Measurements from ENCODE around the gene FHAD1. TPM values are rescaled to one million over a fixed set of nuclear protein-coding genes. Genes with fewer than 3 reads are reported as not detected.

The FHAD1 gene
- total RNA-seq = 1 to 10 TPM in 5 of 8 experiments, under 1 TPM in 3; 0.38 to 3.1 (median 1.6) TPM

DNA sequence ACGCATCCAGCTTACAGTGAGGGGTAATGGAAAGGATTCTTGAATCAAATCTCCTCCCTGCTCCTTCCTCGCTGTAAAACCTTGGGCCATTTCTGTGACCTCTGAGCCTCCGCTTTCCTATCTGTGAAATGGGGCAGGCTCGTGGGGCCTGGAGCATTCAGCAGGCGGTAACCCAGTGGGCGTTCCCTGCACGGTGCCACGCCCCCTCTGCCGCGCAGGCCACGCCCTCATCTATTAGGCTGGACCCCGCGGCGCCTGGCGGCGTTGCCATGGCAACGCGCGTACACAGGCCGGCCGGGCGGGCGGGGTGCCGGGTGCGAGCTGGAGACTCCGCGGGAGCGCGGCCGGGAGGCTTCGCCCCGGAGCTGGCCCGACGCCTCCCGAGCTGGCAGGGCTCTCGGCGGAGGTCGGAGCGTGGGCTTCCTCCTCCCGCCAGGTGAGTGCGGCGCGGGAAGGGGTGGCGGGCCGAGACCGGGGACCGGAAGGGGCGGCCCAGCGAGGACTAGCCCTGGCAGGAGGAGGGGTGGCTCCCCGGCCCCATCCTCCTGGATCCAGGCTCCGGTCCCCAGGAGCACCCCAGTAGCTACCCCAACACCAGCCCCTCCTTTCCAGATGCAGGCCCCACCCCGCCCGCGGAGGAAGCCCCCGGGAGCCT is at the start of gene FHAD1:
Gene FHAD1 (plus strand): TSS at position 264 of the 655 bp plus-strand sequence. CDS start 4,562 bp downstream, outside the sequence.
- Histone ChIP-seq H3K4me1 (replicated peaks in 1 of 2) (no peaks in the 10 kb centered on the region), H3K27ac (no peak within 1 kb of the TSS), H3K4me3 (peak within 1 kb of the TSS; percentile 24 to 45 (median 35))
- ATAC-seq (replicated peaks in 6 of 8) = peak; percentile 63 to 98 (median 95)
- in situ Hi-C loops (cut with MboI; ENCODE audit: low pct_unique_long_range_greater_than_20kb in 2 of 9, low sequenced_read_pairs in 9 of 9, unreplicated experiment in 9 of 9) = no loop called here
- WGBS, 10 experiments = 6 to 100% (median 40%) methylated on average over 1 to 19 of the region's 55 CpGs; no CpG with 5 or more reads in 4 of the 10 experiments

DNA sequence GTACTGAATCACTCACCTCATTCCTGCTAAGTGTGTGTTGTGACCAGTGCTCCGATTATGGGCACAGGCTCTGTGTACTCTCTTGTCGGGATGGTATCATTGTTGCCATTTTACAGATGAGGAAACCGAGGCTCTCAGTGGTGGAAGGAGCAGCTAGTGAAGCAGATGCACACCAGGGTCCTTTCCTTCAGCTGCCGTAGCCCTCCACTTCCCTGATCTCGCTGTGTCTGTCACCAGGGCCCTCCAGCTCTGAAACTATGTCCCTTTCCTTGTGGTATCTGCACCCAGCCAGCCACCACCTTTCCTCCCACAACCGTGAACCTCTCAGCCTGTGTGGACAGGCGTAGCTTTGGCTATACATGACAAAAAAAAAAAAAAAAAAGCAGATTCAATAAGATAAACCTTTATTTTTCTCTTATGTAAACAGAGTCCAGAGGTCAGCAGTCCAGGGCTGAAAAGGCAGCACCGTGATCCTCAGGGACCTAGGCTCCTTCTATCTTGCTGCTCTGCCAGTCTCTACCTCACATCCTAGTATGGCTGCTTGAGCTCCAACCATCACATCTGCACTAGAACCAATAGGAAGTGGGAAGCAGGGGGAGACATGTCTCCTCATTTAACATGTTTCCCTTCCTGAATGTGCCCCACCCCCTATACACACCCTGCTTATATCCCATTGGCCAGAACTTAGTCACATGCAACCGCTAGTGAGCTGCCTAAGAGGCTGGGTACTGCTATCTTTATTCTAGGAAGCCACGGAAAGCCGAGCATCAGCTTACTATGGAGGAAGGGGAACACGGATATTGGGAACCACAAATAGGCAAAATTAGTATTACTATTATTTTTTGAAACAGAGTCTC is 49.2 kb upstream of the FHAD1 start:
- Histone ChIP-seq H3K4me1 (replicated peaks in 1 of 2) (peaks cover 0 to 2% of the 10 kb centered on the region in 2 donors), H3K27ac (no peak overlapping the region), H3K4me3 (no peak overlapping the region)
- no peak for ATAC-seq (replicated peaks in 6 of 8)
- in situ Hi-C loops (cut with MboI; ENCODE audit: low pct_unique_long_range_greater_than_20kb in 2 of 9, low sequenced_read_pairs in 9 of 9, unreplicated experiment in 9 of 9) = no loop called here
- 80 to 100% (median 91%) methylated on average over 1 to 11 of the region's 12 CpGs; no CpG with 5 or more reads in 1 of the 10 experiments for WGBS, 10 experiments

DNA sequence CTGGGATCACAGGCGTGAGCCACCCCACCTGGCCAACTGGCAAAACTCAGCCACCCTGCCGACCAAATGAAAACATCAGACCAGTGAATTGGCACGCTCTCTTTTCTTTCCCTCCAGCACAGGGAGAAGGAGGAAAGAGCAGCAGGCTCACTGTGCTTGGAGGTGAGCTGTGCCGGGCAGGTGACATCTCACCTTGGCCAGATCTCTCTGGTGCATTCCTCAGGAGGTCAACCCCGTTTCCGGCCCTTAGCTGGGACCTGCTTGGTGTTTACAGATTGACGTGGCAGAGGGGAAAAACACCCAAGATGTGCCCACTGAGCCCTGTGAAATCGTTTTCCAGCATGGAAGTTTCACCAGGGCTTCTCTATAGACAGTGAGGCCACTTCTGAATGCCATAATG is 48.3 kb upstream of the FHAD1 start:
- Histone ChIP-seq H3K27ac (no peak overlapping the region), H3K4me3 (no peak overlapping the region), H3K4me1 (replicated peaks in 1 of 2) (peaks cover 0 to 2% of the 10 kb centered on the region in 2 donors)
- ATAC-seq (replicated peaks in 6 of 8) = no peak
- WGBS, 10 experiments = 82 to 100% (median 94%) methylated on average over 1 to 6 of the region's 8 CpGs; no CpG with 5 or more reads in 5 of the 10 experiments
- in situ Hi-C loops (cut with MboI; ENCODE audit: low pct_unique_long_range_greater_than_20kb in 2 of 9, low sequenced_read_pairs in 9 of 9, unreplicated experiment in 9 of 9) = no loop called here

DNA sequence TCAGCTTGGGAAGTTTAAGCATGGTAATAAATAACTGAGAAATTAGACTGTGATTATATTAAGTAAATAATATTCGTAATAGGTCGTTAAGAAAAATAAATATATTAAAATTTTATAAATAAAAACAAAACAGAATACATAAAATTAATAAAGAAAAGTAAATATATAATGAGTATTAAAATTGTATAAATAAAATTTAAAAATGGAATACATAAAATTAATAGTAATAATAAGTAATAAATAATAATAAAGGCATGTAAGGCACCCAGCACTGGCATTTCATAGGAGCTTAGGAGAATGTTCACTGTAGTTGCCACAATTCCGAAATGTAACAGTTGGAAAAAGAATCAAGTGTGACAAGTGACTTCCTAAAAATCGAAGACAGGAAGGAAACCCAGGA is 45.8 kb upstream of the FHAD1 start:
- H3K4me3 ChIP-seq = no peak overlapping the region
- no peak overlapping the region for H3K27ac ChIP-seq
- no peak for ATAC-seq (replicated peaks in 6 of 8)
- in situ Hi-C loops (cut with MboI; ENCODE audit: low pct_unique_long_range_greater_than_20kb in 2 of 9, low sequenced_read_pairs in 9 of 9, unreplicated experiment in 9 of 9) = no loop called here
- 82 to 98% (median 88%) methylated on average over 4 of the region's 4 CpGs for WGBS, 10 experiments
- H3K4me1 ChIP-seq (replicated peaks in 1 of 2) = peaks cover under 1 to 3% of the 10 kb centered on the region in 2 donors

DNA sequence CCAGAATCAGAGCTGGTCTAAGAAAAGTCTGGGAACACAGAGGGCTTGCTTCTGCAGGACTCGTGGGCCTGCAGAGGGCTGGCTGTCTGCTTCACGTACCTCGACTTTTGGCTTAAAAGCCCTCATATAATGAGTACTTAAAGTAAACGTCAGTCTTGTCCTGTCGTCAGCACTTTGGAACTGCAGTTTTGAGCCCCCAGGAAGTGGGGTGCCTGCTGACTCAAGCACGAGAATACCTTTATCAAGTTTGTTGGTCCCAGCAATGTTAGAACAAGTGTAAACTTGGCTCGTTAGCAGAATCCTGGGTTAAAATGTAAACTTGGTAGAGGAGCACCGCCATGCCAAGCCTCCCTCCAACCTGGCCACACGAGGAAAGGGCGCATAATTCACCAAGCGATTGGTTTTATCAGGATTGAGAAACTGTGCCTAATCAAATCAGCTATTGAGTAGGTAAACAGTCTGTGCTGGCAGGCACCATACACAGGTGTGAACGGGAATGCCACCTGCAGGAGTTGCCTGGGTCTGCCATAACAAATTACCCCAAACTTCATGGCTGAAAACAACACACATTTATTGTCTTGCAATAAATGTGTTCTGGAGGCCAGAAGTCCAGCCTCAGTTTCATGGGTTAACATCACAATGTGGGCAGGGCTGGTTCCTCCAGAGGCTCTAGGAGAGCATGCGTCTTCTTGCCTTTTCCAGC is 45.0 kb upstream of the FHAD1 start:
- ATAC-seq (replicated peaks in 6 of 8) = no peak
- no peak overlapping the region for H3K4me3 ChIP-seq
- in situ Hi-C loops (cut with MboI; ENCODE audit: low pct_unique_long_range_greater_than_20kb in 2 of 9, low sequenced_read_pairs in 9 of 9, unreplicated experiment in 9 of 9) = no loop called here
- peaks cover 8 to 11% of the 10 kb centered on the region in 2 donors for H3K4me1 ChIP-seq (replicated peaks in 1 of 2)
- H3K27ac ChIP-seq = no peak overlapping the region
- whole genome bisulfite sequencing, 10 experiments = 72 to 100% (median 80%) methylated on average over 1 to 13 of the region's 13 CpGs; no CpG with 5 or more reads in 2 of the 10 experiments

DNA sequence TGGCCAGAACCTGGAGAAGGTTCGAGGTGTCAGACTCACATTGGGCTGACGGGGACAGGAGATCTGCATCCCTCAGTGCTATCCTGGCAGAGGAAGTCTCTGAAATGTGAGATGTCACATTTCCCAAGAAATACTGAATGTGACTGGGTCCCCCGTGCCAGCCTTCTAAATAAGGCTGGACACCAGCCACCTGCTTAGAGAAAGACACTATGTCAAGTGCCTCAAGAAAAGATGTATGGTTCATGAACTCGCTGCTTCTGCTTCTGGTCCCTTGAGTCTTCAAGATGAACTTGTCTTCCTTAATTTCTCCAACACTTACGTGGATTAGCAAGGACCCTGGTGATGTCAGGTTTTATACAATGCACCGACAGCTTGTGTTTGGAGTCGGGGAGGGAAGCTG is 42.1 kb upstream of the FHAD1 start:
- Histone ChIP-seq H3K4me1 (replicated peaks in 1 of 2) (peaks cover 15 to 16% of the 10 kb centered on the region in 2 donors), H3K27ac (no peak overlapping the region), H3K4me3 (no peak overlapping the region)
- 81 to 100% (median 100%) methylated on average over 1 to 5 of the region's 7 CpGs; no CpG with 5 or more reads in 3 of the 10 experiments for WGBS, 10 experiments
- no peak for ATAC-seq (replicated peaks in 6 of 8)
- in situ Hi-C loops (cut with MboI; ENCODE audit: low pct_unique_long_range_greater_than_20kb in 2 of 9, low sequenced_read_pairs in 9 of 9, unreplicated experiment in 9 of 9) = no loop called here

DNA sequence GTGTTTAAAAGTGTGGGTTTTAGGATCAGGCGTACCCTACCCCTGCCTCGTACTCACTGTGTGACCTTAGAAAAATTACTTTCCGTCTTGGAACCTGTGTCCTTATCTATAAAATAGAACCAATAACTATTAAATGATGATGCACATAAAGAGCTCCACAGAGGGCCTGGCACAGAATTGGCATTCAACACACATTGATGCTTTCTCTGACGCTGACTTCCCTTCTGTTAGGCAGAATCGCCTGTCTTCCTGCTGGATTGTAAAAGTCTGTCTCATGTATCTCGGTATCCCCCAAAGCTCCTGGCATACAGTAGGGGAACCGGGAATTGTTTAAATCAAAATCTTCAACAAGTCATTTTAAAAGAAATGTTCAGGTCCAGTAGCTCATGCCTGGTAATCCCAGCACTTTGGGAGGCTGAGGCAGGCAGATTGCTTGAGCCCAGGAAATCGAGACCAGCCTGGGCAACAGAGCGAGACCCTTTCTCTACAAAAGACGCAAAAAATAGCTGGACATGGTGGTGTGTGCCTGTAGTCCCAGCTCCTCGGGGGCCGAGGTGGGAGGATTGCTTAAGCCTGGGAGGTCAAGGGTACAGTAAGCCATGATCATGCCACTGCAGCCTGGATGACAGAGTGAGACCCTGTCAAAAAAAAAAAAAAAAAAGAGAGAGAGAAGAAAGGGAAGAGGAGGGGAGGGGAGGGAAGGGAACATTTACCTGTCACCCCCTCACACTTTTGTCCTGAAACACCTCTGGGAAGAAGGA is 41.3 kb upstream of the FHAD1 start:
- Histone ChIP-seq H3K4me3 (no peak overlapping the region), H3K27ac (no peak overlapping the region), H3K4me1 (replicated peaks in 1 of 2) (peaks cover 14 to 15% of the 10 kb centered on the region in 2 donors)
- no peak for ATAC-seq (replicated peaks in 6 of 8)
- WGBS, 10 experiments = 67 to 97% (median 91%) methylated on average over 2 to 12 of the region's 12 CpGs
- in situ Hi-C loops (cut with MboI; ENCODE audit: low pct_unique_long_range_greater_than_20kb in 2 of 9, low sequenced_read_pairs in 9 of 9, unreplicated experiment in 9 of 9) = no loop called here

DNA sequence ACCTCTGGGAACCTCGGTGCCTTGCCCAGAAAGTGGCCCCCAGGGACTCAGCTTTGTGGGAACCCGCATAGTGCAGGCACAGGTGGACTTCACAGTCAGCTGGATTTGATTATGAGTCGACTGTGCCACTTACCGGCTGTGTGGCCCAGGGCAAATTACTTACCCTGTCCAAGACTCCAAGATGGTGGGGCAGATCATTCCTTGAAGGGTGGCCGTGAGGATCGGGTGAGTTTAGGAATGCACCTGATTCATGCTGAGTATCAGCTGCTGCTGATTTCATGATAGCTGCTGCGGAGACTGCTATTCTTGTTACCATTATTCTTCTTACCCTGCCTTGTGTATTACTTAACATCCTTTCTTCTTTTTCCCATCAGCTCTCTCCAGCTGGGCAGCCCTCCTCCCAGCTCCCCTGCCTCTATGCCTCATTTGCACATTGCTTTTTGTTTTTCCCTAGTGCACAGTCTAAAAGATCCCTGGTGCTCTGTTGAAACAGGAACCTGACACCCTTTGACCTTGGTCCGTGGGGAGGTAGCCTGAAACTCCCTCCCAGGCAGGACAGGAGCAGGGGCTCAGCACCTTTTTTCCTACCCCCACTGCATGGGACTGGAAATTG is 40.5 kb upstream of the FHAD1 start:
- Histone ChIP-seq H3K4me1 (replicated peaks in 1 of 2) (peaks cover 14 to 15% of the 10 kb centered on the region in 2 donors), H3K4me3 (no peak overlapping the region), H3K27ac (peak overlapping the region in 1 of 2 donors; percentile 8)
- in situ Hi-C loops (cut with MboI; ENCODE audit: low pct_unique_long_range_greater_than_20kb in 2 of 9, low sequenced_read_pairs in 9 of 9, unreplicated experiment in 9 of 9) = no loop called here
- WGBS, 10 experiments = 0 to 70% (median 11%) methylated on average over 2 to 7 of the region's 8 CpGs; no CpG with 5 or more reads in 2 of the 10 experiments
- peak; percentile 60 to 87 (median 75) for ATAC-seq (replicated peaks in 6 of 8)

DNA sequence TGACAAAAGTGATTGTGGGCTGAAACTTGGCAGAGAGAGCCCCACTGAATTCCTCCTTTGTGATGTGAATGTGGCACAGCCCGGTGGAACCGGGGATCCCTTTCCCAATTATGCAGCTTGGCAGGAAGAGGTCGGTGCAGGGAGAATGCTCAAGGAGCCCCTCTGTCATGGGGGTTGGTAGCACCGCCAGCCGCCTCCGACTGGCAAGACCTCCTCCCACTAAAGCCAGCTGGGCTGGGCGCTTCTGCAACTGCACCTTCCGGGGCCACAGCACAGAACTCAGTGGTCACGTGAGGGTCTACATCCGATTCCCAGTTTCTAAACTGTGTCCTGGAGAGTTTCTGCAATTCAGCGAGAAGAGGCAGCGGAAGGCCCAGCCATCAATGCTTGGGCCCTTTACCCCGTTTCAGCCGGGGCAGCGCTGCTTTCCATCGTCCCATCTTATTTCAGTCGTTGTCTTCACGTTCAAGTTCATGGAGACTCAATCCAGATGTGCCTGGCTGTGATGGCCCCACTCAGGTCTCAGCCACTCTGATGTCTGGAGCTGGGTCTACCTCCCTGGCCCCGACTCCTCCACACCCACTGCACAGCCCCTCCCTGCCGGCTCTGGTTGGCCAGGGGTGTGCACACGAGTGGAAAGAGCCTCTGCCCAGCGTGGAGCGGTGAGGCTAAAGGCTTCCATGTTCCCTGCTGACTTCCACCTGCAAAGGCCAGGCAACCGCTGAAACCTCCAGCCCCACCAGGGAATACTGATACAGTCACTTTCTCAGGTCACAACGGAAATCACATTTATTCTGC is 39.8 kb upstream of the FHAD1 start:
- WGBS, 10 experiments = 21 to 72% (median 35%) methylated on average over 4 to 21 of the region's 25 CpGs; no CpG with 5 or more reads in 5 of the 10 experiments
- ATAC-seq (replicated peaks in 6 of 8) = peak in 6 of 8 experiments; percentile 31 to 72 (median 62)

DNA sequence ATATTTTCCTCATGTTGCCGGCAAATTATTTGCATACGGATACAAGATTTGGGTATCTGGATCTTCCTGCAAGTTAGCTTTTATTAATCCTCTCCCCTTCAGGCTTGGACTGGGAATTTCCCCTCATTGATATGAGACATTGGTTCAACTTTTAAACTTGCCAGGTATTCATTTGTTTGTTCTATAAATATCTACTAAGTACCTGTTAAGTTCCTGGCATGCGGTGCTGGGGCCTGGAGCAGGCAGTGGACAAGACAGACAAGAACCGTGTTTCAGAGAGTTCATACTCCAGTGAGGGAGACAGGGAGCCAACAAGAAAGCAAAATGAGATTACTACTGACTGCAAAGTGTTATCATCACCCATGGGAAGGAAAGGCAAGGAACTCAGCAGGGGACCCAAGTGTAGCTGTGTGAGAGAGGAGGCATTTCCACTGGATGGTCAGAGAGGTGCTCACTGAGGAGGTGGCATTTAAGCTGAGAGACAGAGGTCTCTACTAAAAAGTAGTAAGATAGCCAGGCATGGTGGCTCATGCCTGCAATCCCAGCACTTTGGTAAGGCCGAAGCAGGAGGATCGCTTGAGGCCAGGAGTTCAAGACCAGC is 39.1 kb upstream of the FHAD1 start:
- ATAC-seq (replicated peaks in 6 of 8) = peak in 1 of 8 experiments; percentile 2
- Histone ChIP-seq H3K4me1 (replicated peaks in 1 of 2) (peaks cover 14 to 15% of the 10 kb centered on the region in 2 donors), H3K4me3 (no peak overlapping the region), H3K27ac (no peak overlapping the region)
- in situ Hi-C loops (cut with MboI; ENCODE audit: low pct_unique_long_range_greater_than_20kb in 2 of 9, low sequenced_read_pairs in 9 of 9, unreplicated experiment in 9 of 9) = no loop called here
- WGBS, 10 experiments = 58 to 100% (median 80%) methylated on average over 1 to 6 of the region's 6 CpGs; no CpG with 5 or more reads in 3 of the 10 experiments

More for the DNA sequence above, 39.8 kb upstream of the FHAD1 start:
- peak overlapping the region in 1 of 2 donors; percentile 8 for H3K27ac ChIP-seq
- in situ Hi-C loops (cut with MboI; ENCODE audit: low pct_unique_long_range_greater_than_20kb in 2 of 9, low sequenced_read_pairs in 9 of 9, unreplicated experiment in 9 of 9) = no loop called here
- H3K4me1 ChIP-seq (replicated peaks in 1 of 2) = peaks cover 14 to 15% of the 10 kb centered on the region in 2 donors
- H3K4me3 ChIP-seq = no peak overlapping the region
